ENCODE results near the gene CASZ1. TPM values are rescaled to one million over a fixed set of nuclear protein-coding genes. Genes with fewer than 3 reads are reported as not detected.

CASZ1 gene
- polyA plus RNA-seq, 1 experiment: 0.64 TPM

DNA sequence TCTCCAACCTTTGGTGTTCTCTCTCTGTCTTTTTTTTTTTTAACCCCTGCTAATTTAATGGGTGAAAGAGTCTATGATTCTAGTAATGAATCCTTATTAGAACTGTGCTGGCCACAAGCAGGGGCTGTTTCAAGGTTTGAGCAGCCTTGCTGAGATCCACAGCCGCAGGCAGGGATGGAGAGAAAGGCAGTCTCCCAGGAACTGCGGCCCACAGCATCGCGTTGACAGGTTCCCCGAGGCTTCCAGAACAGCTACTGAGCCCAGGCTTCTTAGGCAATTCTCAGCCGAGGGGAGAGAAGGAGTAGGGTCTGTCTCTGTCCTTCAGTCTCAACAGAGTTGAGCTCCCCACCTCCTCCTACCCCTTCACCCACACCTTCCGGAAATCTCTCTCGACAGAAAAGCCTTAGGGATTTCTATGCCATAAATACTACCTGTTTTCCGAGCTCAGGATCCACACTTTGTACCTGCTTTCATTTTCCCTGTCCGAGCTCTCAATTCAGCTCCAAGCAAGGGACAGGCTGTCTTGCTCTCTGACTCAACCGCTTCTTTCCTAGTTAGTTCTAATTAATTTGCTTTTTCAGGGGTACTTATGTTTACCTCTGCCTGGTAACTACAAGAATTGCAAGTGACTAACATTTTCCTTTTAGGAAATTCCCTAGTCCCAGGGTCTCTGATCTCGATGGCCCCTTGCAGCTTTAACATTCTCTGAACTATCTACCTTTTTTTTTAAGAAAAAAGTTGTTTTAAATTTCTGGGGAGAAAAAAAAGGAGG, 6.7 kb upstream of the CASZ1 start:
- Histone ChIP-seq H3K4me3 (ENCODE audit: low read depth, low read length) (no peak overlapping the region), H3K36me3 (ENCODE audit: control insufficient read depth, insufficient read depth, low read length) (no peaks in the 10 kb centered on the region), H3K27me3 (ENCODE audit: control insufficient read depth, insufficient read depth, low read length) (peaks cover 24% of the 10 kb centered on the region)
- POLR2A ChIA-PET: no interaction called here
- TF ChIP-seq, protein P1, sequence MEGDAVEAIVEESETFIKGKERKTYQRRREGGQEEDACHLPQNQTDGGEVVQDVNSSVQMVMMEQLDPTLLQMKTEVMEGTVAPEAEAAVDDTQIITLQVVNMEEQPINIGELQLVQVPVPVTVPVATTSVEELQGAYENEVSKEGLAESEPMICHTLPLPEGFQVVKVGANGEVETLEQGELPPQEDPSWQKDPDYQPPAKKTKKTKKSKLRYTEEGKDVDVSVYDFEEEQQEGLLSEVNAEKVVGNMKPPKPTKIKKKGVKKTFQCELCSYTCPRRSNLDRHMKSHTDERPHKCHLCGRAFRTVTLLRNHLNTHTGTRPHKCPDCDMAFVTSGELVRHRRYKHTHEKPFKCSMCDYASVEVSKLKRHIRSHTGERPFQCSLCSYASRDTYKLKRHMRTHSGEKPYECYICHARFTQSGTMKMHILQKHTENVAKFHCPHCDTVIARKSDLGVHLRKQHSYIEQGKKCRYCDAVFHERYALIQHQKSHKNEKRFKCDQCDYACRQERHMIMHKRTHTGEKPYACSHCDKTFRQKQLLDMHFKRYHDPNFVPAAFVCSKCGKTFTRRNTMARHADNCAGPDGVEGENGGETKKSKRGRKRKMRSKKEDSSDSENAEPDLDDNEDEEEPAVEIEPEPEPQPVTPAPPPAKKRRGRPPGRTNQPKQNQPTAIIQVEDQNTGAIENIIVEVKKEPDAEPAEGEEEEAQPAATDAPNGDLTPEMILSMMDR (IDR thresholded peaks at IDR 0.05; ENCODE audit: insufficient read depth, low read depth, low read length): no peak
- DNase-seq (ENCODE audit: low read depth): no peak
- CTCF ChIA-PET: interaction anchor here (0.7 kb wide), 1 partner anchor 18 kb away, joined by 3 read pairs; no protein-coding TSS in a partner anchor

DNA sequence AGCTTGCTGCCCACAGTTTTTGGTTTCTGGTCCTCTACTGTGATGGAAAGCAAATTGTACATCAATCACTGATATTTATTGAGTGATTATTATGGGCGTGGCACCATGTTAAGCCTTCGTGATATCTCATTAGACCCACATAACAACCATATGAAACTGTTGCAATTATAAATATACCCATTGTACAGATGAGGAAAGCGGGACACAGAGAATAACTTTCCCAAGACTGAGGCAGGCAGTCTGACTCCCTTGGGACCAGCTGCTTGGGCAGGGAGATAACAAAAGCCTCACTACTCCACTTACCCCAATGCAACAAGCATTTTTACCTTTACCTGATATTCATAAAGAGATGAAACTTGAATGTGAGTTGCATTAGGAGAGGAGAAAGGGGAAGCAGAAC, 4.3 kb upstream of the CASZ1 start:
- DNase-seq (ENCODE audit: low read depth): no peak
- TF ChIP-seq, protein P1 (IDR thresholded peaks at IDR 0.05; ENCODE audit: insufficient read depth, low read depth, low read length): no peak
- POLR2A ChIA-PET: no interaction called here
- CTCF ChIA-PET: interaction anchor here (1.5 kb wide), 1 partner anchor 294 kb away, joined by 3 read pairs; no protein-coding TSS in a partner anchor
- H3K27me3 ChIP-seq (ENCODE audit: control insufficient read depth, insufficient read depth, low read length): peaks cover 25% of the 10 kb centered on the region
- no peaks in the 10 kb centered on the region for H3K36me3 ChIP-seq (ENCODE audit: control insufficient read depth, insufficient read depth, low read length)
- H3K4me3 ChIP-seq (ENCODE audit: low read depth, low read length): no peak overlapping the region

DNA sequence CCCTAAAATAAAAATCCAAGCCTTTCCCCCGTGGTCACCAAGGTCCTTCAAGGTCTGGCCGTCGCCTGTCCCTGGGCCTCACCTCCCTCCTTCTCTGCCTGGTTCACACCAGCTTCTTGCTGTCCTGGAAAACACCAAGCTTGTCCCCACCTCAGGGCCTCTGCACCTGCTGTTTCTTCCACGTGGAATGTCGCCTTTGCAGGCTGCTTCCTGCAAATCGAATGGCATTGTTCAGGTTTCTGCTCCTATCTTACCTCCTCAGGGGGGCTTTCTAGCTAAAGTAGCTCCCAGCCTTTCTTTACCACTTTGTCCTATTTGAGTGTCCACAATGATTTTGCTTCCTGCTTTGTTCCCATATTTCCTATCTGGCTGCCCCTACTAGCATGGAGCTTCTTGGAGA, 3.3 kb upstream of the CASZ1 start:
- H3K4me3 ChIP-seq (ENCODE audit: low read depth, low read length): no peak overlapping the region
- TF ChIP-seq, protein P1 (IDR thresholded peaks at IDR 0.05; ENCODE audit: insufficient read depth, low read depth, low read length): no peak
- POLR2A ChIA-PET: interaction anchor here (0.6 kb wide), 1 partner anchor 121 kb away, joined by 3 read pairs; no protein-coding TSS in a partner anchor
- H3K36me3 ChIP-seq (ENCODE audit: control insufficient read depth, insufficient read depth, low read length): no peaks in the 10 kb centered on the region
- DNase-seq (ENCODE audit: low read depth): no peak
- CTCF ChIA-PET: no interaction called here
- peaks cover 31% of the 10 kb centered on the region for H3K27me3 ChIP-seq (ENCODE audit: control insufficient read depth, insufficient read depth, low read length)

DNA sequence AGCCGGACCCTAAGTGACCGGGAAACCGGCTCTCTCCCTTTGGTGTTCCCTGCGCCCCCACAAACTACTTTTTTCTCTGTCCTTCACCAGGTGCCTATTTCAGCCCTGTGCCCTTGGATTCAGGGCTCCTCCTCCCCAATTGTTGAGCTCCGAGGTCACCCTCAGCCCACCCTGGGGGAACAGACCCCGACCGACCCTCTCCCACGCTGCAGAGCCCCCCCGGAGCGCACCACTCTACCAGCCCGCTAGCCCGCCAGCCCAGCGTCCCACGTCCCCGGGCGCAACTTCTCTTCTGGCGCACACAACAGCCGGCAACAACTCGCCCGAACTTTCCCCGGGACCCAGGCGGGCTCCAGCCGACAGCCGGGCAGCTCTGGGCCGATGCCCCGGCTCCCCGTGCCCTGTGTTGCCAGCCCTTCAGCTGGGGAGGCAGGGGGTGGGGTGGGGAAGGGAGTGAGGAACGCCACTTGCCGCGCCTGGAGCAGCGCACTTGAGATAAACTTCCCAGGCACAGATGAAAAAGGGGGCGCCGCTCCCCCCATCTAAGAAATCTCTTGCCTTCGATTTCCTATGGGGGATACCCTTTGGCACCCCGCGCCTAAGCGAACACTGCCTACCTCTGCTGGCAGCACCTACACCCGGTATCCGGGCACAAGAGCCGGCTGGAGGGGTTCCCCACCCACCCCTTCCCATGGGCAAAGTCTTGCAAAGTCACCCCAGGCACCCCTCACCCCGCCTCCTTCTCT, 997 bp downstream of the CASZ1 start:
- no peaks in the 10 kb centered on the region for H3K36me3 ChIP-seq (ENCODE audit: control insufficient read depth, insufficient read depth, low read length)
- peak overlapping the region; percentile 40 for H3K4me3 ChIP-seq (ENCODE audit: low read depth, low read length)
- DNase-seq (ENCODE audit: low read depth): no peak
- peaks cover 38% of the 10 kb centered on the region for H3K27me3 ChIP-seq (ENCODE audit: control insufficient read depth, insufficient read depth, low read length)
- TF ChIP-seq, protein P1 (IDR thresholded peaks at IDR 0.05; ENCODE audit: insufficient read depth, low read depth, low read length): no peak
- POLR2A ChIA-PET: no interaction called here
- CTCF ChIA-PET: no interaction called here

DNA sequence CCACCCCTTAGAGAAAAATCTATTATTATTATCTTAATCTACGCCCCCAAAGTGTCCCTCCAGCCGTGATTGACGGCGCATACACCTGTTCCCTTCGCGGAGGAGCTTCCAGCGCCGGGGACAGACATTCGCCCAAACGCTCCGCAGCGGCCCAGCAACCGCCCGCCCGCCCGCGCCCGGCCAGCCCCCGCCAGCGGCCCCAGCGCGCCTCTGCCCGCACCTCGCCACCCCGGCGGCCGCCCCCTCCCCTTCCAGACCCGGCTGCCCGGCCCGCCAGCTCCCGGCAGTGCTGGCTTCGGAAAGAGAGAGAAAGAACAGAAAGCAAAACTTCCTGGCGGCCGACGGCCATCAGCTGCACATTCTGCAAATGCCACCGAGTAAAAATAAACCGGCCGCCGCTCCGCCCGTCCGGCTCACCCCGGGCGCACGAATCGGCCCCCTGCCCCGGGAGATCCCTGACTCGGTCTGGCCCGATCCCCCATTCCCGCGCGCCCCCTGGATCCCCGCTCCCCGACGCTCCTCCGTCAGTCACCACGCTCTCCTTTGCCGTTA, 1.6 kb downstream of the CASZ1 start:
- DNase-seq (ENCODE audit: low read depth): no peak
- peak overlapping the region; percentile 40 for H3K4me3 ChIP-seq (ENCODE audit: low read depth, low read length)
- ChIA-PET POLR2A (no interaction called here), CTCF (interaction anchor here (0.7 to 1.1 kb wide), 2 partner anchors 287 to 415 kb away, joined by 4 read pairs; no protein-coding TSS in a partner anchor)
- TF ChIP-seq, protein P1 (IDR thresholded peaks at IDR 0.05; ENCODE audit: insufficient read depth, low read depth, low read length): no peak
- no peaks in the 10 kb centered on the region for H3K36me3 ChIP-seq (ENCODE audit: control insufficient read depth, insufficient read depth, low read length)
- H3K27me3 ChIP-seq (ENCODE audit: control insufficient read depth, insufficient read depth, low read length): peaks cover 41% of the 10 kb centered on the region
